SH-SY5Y (cell line): ENCODE measurements around the gene ZNRF2.

ENCODE experiments used
- GATA2 ChIP-seq: IDR thresholded peaks from 2 replicates; pipeline ENCODE4 v1.6.1; 2011; ENCODE audit warnings: mild to moderate bottlenecking, low read depth, low read length
- GATA3 ChIP-seq: IDR thresholded peaks from 2 replicates; pipeline ENCODE4 v1.6.1; 2011; ENCODE audit warnings: low read depth, mild to moderate bottlenecking, low read length, moderate library complexity

Gene ZNRF2

DNA sequence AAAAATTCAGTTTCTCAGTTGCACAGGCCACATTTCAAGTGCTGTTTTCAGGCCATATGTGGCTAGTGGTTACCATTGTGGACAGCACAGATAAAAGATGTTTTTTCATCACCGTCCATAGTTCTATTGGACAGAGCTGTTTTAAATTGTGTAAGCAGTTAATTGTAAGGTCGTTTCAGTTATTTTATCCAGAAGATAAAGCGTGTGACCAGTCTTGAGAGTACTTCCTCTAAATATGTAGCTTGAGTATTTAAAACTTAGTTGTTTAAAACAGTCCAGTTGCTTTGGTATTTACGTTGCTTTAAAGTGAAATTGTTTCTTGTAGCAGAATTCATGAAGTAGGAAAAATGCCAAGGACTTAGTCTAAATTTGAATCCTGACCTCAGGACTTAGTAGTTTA lies 66.9 kb downstream of the ZNRF2 start:
- no peak for TF ChIP-seq GATA3
- no peak for TF ChIP-seq GATA2

DNA sequence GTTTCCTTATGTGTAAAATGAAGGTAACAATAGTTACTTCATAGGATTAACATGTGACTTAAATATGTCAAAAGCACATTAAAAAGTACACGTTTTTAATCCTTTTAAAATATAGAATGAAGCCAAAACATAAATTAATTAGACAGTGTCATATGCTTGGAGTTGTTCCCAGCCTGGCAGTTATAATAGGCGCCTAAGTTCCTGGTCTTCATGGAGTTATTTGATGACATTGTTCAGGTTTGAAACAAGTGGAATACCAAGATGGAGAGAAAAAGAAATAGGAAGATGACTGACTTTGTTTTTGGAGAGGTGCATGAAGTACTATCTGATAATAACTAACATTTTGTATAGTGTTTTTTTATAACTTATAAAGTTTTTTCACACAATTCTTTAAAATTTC lies 67.3 kb downstream of the ZNRF2 start:
- TF ChIP-seq GATA2 (no peak), GATA3 (no peak)

DNA sequence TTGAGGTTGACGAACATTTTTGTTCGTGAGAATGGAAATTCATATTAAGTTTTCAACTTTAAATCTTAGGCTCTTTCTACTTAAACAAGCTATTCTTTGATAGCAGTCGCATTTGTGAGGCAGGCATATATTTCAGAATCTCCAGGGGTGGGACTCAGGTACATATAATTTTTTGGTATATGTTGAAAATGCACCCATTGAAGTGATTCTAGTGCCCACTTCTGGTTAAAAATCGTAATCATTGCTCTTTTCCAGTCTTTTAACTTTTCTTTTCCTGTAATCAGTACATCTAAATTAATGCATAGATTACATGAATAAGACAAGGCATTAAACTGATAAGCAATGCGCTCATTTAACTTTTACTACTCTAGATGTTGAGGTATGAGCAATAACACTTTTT lies 67.8 kb downstream of the ZNRF2 start:
- TF ChIP-seq GATA3 (no peak), GATA2 (no peak)

DNA sequence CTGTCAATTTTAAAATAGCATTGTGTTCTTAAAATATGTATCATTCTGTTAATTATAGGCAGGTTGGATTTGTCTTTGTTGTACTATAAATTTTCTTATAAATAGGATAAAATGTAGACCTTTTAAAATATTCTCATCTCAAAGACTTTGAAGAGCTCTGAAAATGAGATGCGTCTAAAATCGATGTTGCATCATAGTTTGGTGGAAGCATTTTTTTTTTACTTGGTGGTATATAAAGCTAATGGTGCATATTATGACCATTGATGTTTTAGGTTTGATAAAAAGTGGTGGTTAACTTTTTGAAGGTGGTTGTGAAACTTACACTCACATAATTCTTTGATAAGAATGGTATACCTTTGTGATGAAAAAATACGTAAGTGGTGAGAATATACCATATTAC lies 69.1 kb downstream of the ZNRF2 start:
- TF ChIP-seq GATA2 (no peak), GATA3 (no peak)

DNA sequence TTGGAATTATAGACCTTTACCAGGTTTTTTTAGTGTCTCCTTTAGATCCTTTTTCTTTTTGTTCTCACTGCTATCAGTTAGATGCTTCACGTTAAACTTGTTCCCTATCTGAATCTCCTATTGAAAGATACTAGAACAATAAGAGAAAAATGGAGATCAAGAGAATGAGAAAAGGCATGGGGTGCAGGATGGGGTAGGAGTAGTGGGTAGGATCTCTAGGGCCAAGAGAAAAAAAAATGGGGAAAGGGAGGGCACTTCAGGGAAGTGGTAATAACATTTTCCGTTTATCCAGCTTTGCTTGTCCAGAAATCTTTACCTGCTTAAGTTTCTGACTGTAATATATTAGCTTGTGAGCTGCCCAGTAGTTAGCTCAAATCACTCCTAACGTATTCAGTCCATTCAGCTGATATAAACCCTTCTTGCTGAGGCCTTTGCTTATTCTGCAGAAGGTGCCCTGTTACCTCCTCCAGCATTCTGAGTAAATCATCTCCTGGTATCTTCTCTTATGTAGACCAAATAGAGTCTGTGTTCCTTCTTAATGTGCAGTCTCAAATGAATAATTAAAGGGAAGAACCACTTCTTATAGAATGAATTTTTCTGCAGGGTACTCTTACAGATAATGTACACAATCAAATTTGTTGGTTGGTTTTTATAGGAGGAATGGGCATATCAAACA lies 69.7 kb downstream of the ZNRF2 start:
- TF ChIP-seq GATA2: no peak
- no peak for TF ChIP-seq GATA3

DNA sequence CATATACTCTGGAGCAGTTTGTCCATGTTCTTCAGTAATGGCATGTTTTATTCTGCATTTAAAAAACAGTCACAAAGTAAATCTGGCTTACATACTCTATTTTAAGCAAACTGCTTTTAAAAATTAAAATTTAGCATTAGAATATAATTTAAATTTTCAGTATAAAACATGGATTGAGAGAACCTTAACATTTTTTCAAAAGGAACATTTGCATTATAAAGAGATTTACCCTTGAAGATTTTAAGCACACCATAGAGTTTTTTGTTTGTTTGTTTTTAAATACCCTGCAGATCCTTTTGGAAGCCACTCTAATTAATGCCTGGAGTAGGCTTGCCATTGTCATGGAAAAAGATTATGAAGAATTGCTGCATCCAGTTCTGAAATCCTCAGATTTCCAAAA lies 70.4 kb downstream of the ZNRF2 start:
- TF ChIP-seq GATA3: no peak
- TF ChIP-seq GATA2: no peak

DNA sequence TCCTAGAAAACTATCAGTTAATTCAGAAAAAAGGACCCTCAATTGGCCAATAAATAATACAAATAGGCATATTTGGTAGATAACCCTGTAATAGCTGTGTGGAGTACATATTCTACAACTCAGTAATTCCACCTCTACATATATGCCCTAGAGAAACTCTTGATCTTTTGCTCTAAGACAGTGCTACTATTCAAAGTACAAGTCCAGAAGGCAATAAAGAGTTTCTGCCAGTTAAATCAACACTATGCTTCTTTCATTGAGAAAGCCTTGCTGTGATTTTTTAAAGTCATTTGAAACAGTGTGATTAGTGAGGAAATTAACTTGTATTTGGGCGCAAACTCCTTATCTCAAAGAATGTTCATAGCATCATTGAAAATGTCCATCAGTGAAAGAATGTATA lies 75.6 kb downstream of the ZNRF2 start:
- no peak for TF ChIP-seq GATA3
- TF ChIP-seq GATA2: no peak

DNA sequence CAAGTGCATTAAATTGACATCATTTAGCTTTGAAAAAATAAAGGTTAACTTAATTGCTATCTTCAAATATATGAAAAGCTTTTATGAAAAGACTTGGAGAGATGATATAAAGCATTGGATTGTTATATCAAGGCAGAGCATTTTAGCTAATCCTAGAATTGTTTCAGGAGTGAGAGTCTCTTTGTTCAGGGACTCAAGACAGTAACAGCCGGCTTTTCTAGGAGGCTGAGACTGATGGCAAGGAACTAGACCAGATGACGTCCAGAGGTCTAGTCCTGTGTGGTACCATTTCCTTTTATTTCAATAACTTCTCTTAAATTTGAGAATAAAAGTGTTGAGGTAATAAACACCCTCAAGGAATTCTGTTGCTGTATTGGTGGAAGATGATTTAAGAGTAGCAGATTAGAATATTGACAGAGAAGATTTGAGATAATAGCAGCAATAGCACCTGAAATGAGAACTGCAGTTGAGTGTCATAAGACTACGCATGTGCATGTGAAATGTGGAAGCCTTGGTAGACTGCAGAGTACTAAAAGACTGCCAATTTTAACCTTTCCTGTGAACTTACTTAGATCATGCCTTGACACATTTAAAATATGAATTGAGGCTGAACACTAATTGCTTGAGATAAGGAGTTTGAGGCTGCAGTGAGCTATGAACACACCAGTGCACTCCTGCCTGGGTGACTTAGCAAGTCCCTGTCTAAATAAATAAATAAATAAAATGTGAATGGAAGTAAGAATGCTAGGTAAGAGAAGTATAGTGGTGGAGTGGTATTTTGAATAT lies 79.6 kb downstream of the ZNRF2 start:
- TF ChIP-seq GATA3 (no peak), GATA2 (no peak)

DNA sequence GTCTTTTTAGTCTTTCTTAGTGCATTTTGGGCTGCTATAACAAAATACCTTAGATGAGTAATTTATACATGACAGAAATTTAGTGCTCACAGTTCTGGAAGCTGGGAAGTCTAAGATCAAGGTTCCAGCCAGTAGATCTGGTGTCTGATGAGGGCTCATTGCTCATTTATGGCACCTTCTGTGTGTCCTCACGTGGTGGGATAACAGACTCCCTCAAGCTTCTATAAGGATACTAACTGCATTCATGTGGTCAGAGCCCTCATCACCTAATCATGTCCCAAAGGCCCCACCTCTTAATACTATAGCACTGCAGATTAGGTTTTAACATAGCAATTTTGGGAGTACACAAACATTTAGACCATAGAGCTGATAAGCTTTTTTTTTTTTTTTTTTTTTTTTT lies 80.4 kb downstream of the ZNRF2 start:
- TF ChIP-seq GATA2 (no peak), GATA3 (no peak)

DNA sequence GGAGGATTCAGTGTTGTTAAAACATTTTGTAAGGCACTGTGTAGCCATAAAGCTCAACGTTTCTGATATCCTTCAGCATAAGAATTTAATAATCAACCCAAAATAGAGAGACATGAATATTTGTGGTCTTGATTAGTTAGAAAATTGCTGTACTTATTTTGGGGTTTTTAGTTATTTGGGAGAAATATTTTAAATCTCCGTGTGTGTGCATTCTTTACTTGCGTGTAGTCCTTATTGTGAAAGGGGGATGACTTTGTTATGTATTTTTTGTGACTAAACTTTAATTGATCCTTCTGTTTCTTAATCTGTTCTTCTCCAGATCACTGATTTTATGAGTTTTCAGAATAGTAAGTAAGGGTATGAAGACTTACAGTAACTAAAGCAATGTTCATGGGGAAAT lies 81.2 kb downstream of the ZNRF2 start:
- TF ChIP-seq GATA2: no peak
- TF ChIP-seq GATA3: no peak

DNA sequence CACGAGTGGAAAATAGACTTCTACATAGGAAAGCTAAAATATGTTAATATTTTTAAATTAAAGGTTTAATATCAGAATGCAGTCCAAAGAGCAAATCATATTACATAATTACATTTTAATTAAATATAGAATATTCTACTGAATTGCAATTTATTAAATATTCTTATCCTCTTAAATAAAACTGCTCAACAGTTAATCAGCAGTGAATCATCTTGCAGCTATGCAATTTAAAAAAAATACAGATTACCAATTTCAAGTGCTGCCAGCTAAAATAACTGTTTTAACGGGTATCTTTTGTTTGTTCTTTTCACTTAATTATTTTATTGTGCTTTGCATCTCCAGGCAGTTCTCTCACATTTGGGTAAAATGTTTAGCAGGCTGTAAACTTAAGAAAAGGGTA lies 82.2 kb downstream of the ZNRF2 start:
- TF ChIP-seq GATA3: no peak
- no peak for TF ChIP-seq GATA2

DNA sequence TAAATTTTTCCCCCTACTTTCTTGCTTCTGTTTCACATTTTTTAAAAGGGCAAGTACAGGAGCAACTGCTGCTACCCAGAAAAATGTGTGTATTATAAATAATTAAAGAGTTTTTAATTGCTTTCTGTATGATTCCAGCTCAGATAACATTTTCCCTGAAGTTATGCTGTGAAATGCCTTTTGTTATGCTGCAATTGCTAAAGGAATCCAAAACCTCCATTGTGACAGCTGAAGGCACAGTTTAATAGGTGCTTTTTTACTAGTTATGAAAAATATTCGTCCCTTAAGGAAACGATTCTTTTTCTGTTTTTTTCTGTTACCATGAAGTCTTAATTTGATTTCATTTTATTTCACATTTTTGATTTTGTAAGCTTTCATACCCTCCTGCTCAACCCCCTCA lies 83.2 kb downstream of the ZNRF2 start:
- TF ChIP-seq GATA2: no peak
- TF ChIP-seq GATA3: no peak

DNA sequence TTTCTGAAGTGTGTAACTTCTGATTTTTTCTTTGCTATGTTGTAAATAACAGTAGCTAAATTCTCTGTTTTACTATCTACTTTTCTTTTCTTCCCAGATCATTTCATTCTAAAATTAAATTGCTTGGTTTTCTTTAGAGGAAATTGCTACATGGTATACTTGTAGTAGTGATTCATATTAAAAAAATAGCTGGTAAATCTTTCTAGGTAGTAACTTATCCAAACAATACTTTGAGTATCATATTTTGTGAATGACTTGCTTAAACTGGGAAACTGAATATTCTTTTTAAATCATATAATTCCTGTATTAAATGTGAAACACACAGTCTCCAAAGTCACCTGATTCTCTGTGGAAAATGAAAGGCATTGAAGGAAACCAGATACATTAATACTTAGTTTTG lies 85.5 kb downstream of the ZNRF2 start:
- no peak for TF ChIP-seq GATA2
- TF ChIP-seq GATA3: no peak

DNA sequence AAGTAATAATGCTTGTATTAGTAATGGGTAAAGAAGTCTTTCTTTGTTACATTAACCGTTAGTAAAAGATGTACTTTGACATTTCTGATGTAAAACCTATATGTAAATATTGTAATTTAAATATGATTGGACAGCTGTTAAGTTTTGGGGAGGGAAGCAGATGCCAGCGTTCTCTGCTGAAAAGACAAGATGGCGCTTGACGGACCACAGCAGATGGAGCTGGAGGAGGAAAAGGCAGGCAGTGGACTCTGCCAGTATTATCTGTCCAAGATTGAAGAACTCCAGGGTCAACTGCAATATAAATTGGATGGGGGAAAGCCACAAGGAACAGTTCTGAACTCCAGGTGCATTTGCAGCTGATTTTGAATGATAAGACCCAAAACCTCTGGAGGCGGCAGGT lies 86.9 kb downstream of the ZNRF2 start:
- TF ChIP-seq GATA3 (no peak), GATA2 (no peak)

DNA sequence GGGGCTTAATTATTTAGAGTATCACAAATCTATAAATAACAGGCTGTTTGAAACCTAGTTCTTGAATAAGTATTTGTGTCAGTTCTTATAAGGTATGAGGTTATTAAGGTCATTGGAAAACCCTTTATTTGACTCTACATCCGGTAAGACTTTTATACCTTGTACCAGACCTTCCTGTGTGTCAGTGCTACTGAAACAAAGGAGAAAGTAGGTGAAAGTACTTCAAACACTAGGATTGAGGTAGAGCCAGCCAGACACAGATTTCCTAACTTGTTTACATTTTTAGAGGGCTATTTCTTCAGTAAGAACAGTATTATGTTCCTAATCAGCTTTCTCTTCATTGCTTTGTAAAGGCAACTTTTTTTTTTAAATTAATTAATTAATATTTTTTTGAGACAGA lies 93.9 kb downstream of the ZNRF2 start:
- TF ChIP-seq GATA2: no peak
- no peak for TF ChIP-seq GATA3
